Activated CD8-positive, alpha-beta memory T cell treated with anti-CD3 and anti-CD28 coated beads for 24 hours (primary cell): Measurements from ENCODE around the gene ZFHX2.
"Not testable (repeated sequence)": the region's sequence is repeated elsewhere in the genome, so short reads cannot be mapped to it uniquely, and the experiment has no call there.

Experiments
- DNase-seq: peaks from one replicate; pipeline ENCODE4 v3.0.0-alpha.2; 2020

Gene ZFHX2

GRCh38 chr14:23538785-23539184 lies 12.8 kb downstream of the ZFHX2 start:
- DNase-seq = no peak

DNA sequence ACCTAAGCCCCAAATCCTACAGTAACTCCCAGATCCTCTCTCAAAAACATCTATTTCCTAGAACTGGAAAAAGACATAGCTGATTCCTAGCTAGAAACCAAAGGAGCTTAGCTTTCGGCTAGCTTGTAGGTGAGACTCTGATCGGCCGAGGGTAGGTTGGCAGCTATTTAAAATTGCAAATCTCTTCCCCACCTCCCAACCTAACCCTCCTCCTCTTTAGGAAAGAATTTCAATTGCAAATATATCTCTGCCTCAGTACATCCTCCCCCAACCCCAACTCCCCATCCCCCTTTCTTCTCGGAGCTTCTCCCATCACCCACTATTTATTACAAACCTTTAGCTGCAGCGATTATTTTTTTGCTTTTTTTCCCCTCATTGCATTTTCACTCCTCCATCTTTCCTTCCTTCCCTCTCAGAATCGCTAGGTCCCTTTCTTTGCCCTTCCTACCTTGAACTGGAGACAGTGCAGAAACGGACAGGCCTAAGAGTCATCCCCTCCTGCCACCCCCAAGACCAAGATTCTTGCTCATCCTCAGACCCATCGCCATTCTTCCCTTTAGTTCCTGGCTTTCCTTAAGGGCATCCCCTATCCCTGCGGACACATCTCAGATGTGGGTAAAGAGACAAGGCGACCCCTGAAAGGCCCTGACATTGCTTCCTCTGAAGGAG lies 13.4 kb downstream of the ZFHX2 start:
- no peak for DNase-seq

GRCh38 chr14:23537351-23538049 lies 14.1 kb downstream of the ZFHX2 start:
- no peak for DNase-seq

GRCh38 chr14:23536906-23537305 lies 14.7 kb downstream of the ZFHX2 start:
- not testable (repeated sequence) for DNase-seq

DNA sequence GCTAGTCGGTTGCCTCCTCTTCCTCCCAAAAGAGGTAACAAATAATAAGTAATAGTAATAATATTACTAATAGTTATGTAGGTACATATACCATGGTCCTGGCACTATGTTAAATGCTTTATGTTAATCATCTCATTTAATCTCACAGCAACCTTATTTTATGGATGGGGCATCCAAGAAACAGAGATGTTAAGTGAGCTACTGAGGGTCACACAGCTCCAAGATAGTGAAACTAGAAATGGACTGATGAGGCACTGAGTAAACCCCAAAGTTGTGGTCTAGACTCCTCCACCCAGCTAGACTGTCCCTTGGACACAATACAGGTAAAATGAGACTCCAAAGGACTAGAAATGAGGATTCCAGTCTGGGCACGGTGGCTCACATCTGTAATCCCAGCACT lies 15.1 kb downstream of the ZFHX2 start:
- DNase-seq = no peak

GRCh38 chr14:23535943-23536342 lies 15.6 kb downstream of the ZFHX2 start:
- DNase-seq = no peak

DNA sequence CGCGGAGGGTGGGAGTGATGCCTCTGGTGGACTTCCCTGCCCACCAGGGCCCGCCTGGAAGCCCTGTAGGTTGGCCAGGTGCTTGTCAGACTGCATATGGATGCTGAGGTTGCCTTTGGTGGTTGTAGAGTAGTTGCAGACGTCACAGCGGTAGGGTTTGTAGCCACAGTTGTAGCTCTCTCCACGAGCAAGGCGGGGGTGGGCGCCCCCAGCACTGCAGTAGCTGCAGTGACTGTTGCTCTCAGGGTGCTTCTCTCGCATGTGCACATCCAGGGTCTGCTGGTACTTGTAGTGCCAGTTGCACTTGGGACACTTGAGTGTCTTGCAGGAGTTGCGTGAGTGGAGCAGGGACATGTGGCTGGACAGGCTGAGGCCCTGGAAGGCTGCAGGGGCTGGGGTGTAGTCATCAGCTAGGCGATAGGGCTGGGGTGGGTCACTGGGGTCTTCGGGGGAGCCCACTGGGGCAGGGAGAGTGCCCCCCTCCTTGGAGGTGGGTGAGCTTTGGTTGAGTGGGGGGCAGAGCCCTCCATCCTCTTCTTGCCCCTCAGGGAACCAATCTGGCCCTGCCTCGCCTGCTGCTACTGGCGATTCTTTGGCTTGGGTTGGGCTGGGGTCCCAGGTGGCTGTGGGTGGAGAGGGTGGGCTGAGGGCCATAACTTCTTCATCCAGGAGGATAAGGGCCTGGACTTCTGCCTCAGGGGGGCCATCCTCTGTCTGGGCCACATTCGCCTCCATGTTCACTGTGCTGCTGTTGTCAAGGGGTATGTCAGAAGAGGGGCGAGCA lies 17.7 kb downstream of the ZFHX2 start:
- DNase-seq = no peak

GRCh38 chr14:23532658-23533057 lies 18.9 kb downstream of the ZFHX2 start:
- no peak for DNase-seq

GRCh38 chr14:23531391-23531790 lies 20.2 kb downstream of the ZFHX2 start:
- no peak for DNase-seq

DNA sequence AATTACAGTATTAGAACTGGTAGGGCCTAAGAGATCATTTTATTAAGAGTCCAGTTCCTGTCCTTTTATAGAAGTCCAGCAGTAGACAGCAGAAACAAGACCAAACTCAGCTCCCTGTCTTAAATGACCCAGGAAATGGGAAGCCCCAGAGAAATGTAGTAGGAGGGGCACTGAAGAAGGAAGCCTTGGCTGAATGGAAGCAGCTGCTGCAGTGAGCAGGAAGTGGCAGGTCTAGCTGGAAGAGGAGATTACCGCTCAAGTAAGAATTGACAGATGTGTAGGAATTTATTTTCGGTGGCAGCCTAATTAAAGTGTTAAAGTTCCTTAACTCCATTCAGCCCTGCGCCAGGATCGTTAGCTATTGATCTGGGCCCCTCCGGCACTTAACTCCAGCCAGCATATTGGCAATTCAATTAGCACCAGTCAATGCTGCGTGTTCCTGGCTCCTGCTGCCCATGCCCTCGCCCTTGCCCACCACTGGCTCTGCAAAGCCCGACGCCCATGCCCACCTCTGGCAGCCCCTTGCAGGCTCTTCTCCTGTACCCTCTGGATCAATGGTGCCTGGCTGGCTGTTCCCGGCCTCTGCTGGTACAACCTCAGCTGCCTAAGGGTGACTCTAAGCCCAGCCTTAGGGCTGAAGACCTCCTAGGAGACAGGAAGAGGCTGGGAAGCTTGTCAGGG lies 21.1 kb downstream of the ZFHX2 start:
- DNase-seq = no peak

DNA sequence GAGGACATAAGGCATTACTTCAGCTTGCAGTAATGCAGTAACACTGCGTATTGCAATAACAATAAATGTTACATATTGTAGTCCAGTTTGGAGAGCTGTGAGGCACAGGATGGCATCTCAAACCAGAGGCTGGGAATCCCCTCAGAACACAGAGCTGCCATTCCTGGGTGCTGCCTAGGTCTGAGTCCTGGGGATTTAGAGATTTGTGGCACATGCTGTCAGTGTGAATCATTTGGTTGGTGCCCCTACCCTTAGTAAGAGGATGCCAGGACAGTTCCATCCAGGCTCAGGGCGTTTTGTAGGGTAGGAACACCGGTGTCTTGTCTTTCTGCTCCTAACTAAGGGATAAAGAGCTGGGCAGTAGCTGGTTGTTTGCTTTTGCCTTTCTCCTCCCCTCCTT lies 22.5 kb downstream of the ZFHX2 start:
- DNase-seq = no peak

DNA sequence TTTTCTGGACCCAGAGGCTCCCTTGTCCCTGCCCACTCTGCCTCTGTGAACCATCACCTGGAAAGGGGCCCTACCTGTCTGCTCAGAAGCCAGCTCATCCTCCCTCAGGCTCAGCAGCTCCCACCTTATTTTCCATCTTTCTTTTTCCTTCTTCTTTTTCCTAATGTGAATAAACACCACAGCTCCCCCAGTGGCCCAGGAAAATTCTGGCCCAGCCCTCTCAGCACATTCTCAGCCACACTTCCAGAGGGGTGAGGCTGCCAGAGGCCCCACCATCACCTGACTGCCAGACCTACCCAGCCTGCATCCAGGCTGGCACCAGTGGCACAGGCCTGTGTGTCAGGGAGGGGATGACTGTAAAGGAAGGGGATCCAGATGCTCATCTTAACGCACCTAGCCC lies 23.0 kb downstream of the ZFHX2 start:
- DNase-seq = no peak

- DNase-seq = no peak
These were observed 26.0 kb downstream of the ZFHX2 start for GRCh38 chr14:23525611-23526010.

GRCh38 chr14:23524954-23525353 lies 26.6 kb downstream of the ZFHX2 start:
- no peak for DNase-seq

DNA sequence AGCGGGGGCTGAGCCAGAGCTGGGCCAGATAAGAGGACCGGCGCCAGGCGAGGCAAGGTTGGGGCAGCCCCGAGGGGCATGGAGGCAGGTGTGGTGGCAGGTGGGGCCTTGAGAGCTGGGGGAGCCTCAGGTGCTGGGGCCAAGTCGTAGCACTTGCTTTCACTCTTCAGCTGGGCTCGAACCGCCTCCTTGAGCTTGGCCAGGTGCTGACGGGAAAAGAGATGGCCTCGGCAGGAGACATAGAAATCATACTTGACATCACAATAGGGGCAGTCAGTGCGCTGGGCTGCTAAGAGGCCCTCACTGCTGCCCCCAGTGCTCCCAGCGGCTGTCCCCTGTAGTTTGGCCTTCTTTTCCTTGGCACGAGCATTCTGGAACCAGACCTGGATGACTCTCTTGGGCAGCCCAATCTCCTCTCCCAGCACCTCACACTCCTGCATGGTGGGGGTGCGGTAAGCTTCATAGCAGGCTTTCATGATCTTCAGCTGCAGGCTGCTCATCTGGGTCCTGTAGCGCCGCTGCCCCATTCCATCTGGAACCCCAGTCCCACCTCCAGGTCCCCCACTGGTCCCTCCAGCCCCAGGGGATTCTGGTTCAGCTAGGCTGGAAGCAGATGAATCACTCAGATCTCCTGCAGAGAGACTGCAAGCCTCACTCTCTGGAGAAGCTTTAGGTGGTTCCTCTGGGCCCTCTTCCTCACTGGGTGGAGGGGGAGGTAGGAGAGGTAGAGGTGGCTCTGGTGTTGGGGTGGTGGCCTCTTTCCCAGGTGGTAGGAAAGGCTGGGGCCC lies 28.1 kb downstream of the ZFHX2 start:
- DNase-seq = no peak

DNA sequence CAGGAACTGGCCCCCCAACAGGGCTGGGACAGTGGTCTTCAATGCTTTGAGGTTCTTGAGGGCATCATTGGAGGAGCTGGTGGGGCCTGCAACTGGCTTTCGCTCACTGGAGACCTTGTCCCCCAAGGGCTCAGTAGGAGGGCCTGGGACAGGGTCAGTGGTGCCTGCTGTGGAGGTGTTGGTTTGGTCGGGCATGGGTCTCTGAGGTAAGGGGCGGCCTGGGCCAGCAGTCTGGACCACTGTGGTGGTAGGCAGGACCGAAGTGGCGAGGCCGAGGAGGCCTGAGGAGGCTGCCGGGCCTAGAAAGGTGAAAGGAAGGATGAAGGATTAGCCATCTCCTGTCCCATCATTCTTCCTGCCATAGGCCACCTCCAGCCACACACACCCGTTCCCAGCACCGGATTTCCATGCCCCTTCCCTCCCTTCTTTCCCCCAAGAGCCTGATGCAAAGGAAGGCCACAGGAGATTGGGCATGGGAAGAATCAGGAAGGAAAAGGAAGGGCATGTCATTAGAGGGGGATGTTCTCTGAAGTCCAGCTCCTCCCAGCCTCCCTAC lies 28.8 kb downstream of the ZFHX2 start:
- DNase-seq = no peak

- no peak for DNase-seq
These were observed 29.6 kb downstream of the ZFHX2 start for GRCh38 chr14:23521785-23522640.

GRCh38 chr14:23520899-23521533 lies 30.5 kb downstream of the ZFHX2 start:
- DNase-seq = no peak

GRCh38 chr14:23518709-23519108 lies 32.9 kb downstream of the ZFHX2 start:
- DNase-seq = no peak

GRCh38 chr14:23517650-23518326 lies 33.8 kb downstream of the ZFHX2 start:
- no peak for DNase-seq
